ENCODE measurements around the gene FYTTD1.

The FYTTD1 gene

DNA sequence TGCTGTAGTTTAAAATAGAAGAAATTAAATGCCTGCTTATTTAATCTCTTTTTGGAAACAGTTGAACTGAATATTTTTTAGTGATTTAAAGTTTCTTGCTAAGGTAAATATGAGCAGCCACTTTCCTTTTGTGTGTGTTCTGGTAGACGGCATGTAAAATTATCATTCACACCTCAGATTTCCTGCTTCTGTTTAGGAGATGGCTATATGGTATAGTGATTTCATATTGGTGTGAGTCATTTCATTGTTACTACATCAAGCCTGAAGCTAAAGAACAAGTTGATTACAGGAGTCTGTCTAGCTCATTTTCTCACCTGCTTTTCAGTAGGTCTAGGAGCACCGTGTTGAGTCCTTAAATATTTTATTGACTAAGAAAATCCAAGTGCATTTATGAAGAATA lies 43.6 kb downstream of the FYTTD1 start:
- no peaks in the 10 kb centered on the region for H3K27me3 Mint-ChIP-seq
- H3K36me3 Mint-ChIP-seq (ENCODE audit: low read depth): peaks cover 8% of the 10 kb centered on the region
- H3K27ac Mint-ChIP-seq: peak overlapping the region; percentile 61
- peaks cover 57% of the 10 kb centered on the region for H3K4me1 Mint-ChIP-seq (ENCODE audit: low read depth)
- H3K4me3 Mint-ChIP-seq: peak overlapping the region; percentile 72
- no peaks in the 10 kb centered on the region for H3K9me3 Mint-ChIP-seq

DNA sequence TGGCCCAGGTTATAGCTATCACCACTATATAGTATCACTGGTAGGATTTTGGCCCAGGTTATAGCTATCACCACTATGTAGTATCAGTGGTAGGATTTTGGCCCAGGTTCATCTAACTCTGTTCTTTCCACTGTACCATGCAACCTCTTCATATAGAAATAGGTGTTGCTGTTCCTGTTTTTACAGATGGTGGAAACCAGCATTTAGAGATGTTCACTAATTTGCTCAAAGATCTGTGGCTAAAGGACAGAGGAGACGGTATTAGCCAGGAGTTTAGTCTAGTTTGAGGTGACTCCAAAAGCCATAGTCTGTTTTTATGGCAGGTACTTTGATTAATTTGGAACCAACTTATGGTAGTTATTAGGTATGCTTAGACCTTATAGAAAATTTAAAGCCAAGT lies 44.4 kb downstream of the FYTTD1 start:
- H3K4me1 Mint-ChIP-seq (ENCODE audit: low read depth): peaks cover 66% of the 10 kb centered on the region
- no peaks in the 10 kb centered on the region for H3K27me3 Mint-ChIP-seq
- no peak overlapping the region for H3K27ac Mint-ChIP-seq
- H3K4me3 Mint-ChIP-seq: no peak overlapping the region
- H3K36me3 Mint-ChIP-seq (ENCODE audit: low read depth): peaks cover 8% of the 10 kb centered on the region
- H3K9me3 Mint-ChIP-seq: no peaks in the 10 kb centered on the region

DNA sequence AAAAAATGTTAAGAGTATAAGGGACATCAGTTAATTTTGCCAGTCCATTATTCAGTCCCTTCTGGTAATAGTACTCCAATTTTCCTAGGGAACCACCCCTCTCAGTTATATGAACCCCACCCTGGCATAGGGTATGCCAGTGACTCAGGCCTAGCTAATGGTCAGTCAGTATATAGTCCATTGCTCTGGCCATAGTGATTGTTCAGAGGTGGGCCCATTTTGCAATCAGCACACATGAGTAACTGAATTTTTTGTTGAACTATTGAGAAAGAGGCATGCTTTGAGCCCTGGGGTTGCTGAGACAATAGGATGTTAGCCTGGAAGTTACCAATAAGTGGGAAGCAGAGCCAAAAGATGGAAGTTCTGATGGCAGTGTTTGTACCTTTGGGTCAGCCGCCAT lies 45.5 kb downstream of the FYTTD1 start:
- no peaks in the 10 kb centered on the region for H3K27me3 Mint-ChIP-seq
- H3K9me3 Mint-ChIP-seq: no peaks in the 10 kb centered on the region
- peaks cover 4% of the 10 kb centered on the region for H3K36me3 Mint-ChIP-seq (ENCODE audit: low read depth)
- no peak overlapping the region for H3K4me3 Mint-ChIP-seq
- H3K27ac Mint-ChIP-seq: no peak overlapping the region
- peaks cover 67% of the 10 kb centered on the region for H3K4me1 Mint-ChIP-seq (ENCODE audit: low read depth)

DNA sequence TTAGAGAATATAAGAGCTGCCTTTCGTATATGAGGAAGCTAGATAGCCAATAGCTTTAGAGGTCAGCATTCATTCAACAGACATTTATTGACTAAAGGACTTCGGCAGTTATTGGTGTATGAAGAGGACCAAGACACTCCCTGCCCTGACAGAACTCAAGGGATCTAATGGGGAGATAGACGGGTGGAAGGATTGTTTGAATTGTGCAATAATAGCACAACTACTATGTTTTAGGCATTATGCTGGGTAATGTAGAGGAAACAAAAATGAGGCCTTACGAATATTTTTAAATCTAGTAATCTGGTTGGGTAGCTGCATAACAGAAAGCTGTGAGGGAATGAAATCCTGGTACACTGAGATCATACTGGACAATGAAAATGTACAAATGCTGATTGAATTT lies 46.4 kb downstream of the FYTTD1 start:
- H3K4me1 Mint-ChIP-seq (ENCODE audit: low read depth): peaks cover 69% of the 10 kb centered on the region
- no peaks in the 10 kb centered on the region for H3K9me3 Mint-ChIP-seq
- peaks cover 4% of the 10 kb centered on the region for H3K36me3 Mint-ChIP-seq (ENCODE audit: low read depth)
- H3K4me3 Mint-ChIP-seq: no peak overlapping the region
- no peaks in the 10 kb centered on the region for H3K27me3 Mint-ChIP-seq
- no peak overlapping the region for H3K27ac Mint-ChIP-seq

DNA sequence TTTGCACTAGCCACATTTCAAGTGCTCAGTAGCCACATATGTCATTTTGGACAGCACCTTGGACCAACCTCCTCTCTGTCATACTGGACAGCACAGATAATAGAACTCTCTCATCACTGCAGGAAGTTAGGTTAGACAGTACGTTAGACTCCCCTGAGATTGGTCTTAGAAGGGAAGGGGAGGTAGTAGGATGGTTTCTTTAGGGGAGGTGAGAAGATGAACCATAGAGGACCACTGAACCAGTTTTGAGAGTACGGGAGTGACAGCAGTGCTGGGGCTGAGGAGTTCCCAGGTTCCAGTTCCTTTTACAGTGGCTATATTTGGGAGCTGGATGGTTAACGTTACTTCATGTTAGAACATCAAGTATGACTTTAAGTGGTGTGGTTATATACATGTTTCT lies 49.2 kb downstream of the FYTTD1 start:
- Mint-ChIP-seq H3K27ac (no peak overlapping the region), H3K9me3 (no peaks in the 10 kb centered on the region), H3K4me1 (ENCODE audit: low read depth) (peaks cover 83% of the 10 kb centered on the region), H3K27me3 (no peaks in the 10 kb centered on the region), H3K36me3 (ENCODE audit: low read depth) (peaks cover 4% of the 10 kb centered on the region), H3K4me3 (no peak overlapping the region)

DNA sequence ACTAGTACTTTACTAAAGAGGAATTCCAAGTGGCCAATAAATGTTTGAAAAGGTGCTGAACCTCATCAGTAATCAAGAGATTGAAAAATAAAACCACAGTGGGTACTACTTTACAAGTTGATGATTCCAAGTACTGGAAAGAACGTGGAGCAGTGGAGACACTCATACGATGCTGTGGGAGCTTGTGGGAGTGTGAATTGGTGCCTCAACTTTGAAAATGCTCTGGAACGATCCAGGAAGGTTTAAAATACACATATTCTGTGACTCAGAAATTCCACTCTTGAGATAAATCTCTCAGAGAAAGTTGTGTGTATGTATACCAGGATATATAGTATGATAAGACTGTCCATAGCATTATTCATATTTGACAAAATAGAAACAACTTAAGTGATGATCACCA lies 50.7 kb downstream of the FYTTD1 start:
- Mint-ChIP-seq H3K36me3 (ENCODE audit: low read depth) (peaks cover under 1% of the 10 kb centered on the region), H3K4me3 (no peak overlapping the region), H3K9me3 (no peaks in the 10 kb centered on the region), H3K27me3 (no peaks in the 10 kb centered on the region), H3K27ac (peak overlapping the region; percentile 37), H3K4me1 (ENCODE audit: low read depth) (peaks cover 70% of the 10 kb centered on the region)

DNA sequence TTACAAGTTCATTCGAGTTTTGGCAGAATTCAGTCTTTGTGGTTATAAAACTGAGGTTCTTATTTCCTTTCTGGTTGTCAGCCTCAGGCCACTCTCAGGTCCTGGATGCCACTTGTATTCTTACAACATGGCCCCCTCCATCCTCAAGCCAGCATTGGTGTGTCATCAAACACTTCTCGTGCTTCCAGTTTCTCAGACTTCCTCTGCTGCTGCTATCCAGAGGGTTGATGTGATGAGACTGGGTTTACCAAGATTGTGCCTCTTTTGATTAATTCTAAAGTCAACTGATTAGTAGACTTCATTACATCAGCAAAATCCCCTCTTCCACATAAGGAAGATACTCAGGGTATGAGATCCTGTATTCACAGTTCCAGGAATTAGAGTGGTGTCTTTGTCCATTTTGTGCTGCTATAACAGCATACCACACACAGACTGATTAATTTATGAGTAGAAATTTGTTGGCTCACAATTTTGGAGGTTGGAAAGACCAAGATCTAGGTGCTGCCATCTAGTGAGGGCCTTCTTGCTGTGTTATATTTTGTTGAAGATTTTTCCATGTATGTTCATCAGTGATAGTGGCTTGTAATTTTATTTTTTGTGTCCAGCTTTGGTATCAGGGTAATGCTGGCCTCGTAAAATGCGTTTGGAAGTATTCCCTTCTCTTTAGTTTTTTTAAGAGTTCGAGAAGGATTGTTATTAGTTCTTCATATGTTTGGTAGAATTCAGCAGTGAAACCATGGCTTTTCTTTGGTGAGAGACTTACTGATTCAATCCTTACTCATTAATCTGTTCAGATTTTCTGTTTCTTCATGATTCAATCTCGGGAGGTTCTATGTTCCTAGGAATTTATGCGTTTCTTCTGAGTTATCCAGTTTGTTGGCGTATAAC lies 52.5 kb downstream of the FYTTD1 start:
- no peak overlapping the region for H3K4me3 Mint-ChIP-seq
- H3K9me3 Mint-ChIP-seq: no peaks in the 10 kb centered on the region
- H3K36me3 Mint-ChIP-seq (ENCODE audit: low read depth): no peaks in the 10 kb centered on the region
- H3K27me3 Mint-ChIP-seq: no peaks in the 10 kb centered on the region
- peak overlapping the region; percentile 64 for H3K27ac Mint-ChIP-seq
- peaks cover 57% of the 10 kb centered on the region for H3K4me1 Mint-ChIP-seq (ENCODE audit: low read depth)

DNA sequence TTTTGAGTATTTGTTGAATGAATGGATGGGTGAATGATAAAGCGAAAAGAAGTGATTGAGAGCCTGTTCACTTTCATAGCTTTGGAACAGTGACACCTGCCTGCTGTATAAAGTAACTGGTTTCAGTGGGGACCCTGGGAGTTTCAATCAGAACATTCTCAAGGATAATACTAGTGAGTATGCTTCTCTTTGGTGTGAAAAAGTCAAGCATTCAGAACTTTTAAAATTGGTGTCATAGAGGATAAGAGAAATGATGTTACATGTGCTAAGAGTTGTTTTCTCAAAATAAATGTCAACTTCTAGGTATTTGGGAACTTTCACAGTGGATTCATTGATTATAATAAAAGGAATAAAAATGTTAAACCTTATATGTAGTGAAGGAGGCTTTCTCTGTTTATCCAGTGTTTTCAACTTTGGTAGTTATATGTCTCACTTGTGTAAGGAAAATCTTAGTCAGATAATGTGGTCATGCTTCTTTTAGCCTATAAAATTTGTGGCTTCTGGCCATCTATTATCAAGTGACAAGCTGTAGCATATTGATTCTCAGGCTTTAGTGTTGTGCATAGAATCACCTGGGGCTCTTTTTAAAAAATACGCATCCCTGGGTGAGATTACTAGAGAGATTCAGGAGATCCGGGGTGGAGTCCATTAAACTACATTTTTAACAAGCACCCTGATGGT lies 53.2 kb downstream of the FYTTD1 start:
- Mint-ChIP-seq H3K4me1 (ENCODE audit: low read depth) (peaks cover 56% of the 10 kb centered on the region), H3K4me3 (no peak overlapping the region), H3K27me3 (no peaks in the 10 kb centered on the region), H3K9me3 (no peaks in the 10 kb centered on the region), H3K36me3 (ENCODE audit: low read depth) (peaks cover 5% of the 10 kb centered on the region), H3K27ac (no peak overlapping the region)

DNA sequence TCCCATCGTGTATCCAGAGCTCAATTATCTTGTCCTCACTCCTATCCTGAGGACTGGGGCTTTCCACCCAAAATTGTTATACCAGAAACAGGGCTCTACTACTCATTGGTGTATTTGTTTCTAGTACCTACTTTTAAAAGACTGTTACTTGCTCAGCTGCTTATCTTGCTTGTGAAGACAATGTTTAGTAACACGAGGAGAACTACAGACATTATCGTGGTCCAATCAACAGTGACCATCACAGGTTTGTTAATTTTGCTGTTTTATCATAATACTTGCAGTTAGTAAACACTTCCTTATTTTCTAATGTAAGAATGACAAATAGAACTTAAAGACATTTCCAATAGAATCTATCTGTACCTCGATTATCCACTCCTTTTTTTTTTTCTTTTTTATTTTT lies 54.8 kb downstream of the FYTTD1 start:
- H3K27ac Mint-ChIP-seq: no peak overlapping the region
- no peaks in the 10 kb centered on the region for H3K27me3 Mint-ChIP-seq
- no peak overlapping the region for H3K4me3 Mint-ChIP-seq
- peaks cover 57% of the 10 kb centered on the region for H3K4me1 Mint-ChIP-seq (ENCODE audit: low read depth)
- no peaks in the 10 kb centered on the region for H3K9me3 Mint-ChIP-seq
- peaks cover 5% of the 10 kb centered on the region for H3K36me3 Mint-ChIP-seq (ENCODE audit: low read depth)

DNA sequence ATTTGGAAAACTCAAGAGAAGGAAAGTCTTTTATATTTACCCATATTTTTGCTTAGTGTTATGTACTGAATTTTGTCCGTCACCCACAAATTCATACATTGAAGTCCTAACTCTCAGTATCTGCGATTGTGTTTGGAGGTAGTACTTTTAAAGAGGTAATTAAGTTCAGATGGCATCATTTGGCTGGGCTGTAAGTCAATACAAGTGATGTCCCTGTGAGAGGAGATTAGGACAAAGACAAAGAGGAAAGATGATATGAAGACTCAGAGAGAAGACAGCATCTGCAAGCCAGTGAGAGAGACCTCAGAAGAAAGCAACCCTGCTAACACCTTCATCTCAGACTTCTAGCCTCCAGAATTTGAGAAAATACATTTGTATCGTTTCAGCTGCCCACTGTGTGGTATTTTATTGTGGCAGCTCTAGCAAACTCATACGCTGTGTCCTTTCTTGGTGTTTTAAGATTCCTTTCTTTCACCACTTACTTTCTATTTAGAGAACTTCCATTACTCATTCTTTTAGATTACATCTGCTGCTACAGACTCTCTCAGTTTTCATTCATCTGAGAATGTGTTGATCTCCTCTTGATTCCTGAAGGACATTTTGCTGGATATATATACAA lies 58.4 kb downstream of the FYTTD1 start:
- H3K27ac Mint-ChIP-seq: peak overlapping the region; percentile 57

DNA sequence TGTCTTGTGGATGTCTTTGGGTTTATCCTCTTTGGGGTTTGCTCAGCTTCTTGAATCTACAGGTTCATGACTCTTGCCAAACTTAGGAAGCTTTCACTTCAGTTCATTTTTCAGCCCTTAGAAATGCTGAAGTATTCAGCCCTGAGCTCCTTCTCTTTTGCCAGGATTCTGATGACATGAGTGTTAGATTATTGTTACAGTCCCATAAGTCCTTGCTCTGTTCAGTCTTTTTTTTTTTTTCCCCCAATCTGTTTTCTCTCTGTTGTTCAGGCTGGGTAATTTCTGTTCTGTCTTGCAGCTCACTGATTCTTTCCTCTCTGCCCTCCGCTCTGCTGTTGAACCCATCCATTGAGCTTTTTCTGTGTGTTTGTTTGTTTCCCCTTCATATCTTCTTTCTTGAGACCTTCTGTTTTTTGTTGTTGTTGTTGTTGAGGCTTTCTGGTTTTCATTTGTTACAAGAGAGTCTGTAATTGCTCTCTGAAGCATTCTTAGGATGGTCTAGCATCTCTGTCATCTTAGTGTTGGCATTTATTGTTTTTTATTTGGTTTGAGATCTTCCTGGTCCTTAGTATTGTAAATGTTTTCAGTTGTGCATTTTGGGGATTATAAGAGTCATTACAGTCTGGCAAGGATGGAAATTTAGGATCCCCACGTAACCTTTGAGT lies 59.8 kb downstream of the FYTTD1 start:
- Mint-ChIP-seq H3K4me1 (ENCODE audit: low read depth) (peaks cover 40% of the 10 kb centered on the region), H3K36me3 (ENCODE audit: low read depth) (peaks cover 13% of the 10 kb centered on the region), H3K4me3 (no peak overlapping the region), H3K27ac (peak overlapping the region; percentile 29), H3K9me3 (no peaks in the 10 kb centered on the region), H3K27me3 (no peaks in the 10 kb centered on the region)

More for the DNA sequence above, 58.4 kb downstream of the FYTTD1 start:
- no peaks in the 10 kb centered on the region for H3K27me3 Mint-ChIP-seq
- no peaks in the 10 kb centered on the region for H3K9me3 Mint-ChIP-seq
- H3K36me3 Mint-ChIP-seq (ENCODE audit: low read depth): peaks cover 5% of the 10 kb centered on the region
- peaks cover 40% of the 10 kb centered on the region for H3K4me1 Mint-ChIP-seq (ENCODE audit: low read depth)
- no peak overlapping the region for H3K4me3 Mint-ChIP-seq

DNA sequence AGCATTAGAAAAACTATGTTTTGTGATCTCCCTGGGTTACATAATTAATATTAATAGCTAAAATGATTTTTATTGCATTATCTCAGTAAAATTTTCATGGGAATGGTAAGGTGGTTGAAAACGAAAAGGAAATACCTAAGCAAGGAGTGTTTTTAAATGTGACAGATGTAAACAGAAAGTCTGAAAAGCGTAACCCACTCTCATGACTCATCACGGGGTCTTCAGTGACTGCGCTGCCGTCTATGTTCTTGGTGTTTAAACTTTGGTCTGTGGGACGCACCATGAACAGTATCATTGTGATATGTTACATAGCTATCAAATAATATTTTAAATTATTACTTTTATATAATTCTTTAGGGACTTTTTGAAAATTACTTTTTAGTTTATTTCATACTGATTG lies 61.2 kb downstream of the FYTTD1 start:
- peaks cover 40% of the 10 kb centered on the region for H3K4me1 Mint-ChIP-seq (ENCODE audit: low read depth)
- no peaks in the 10 kb centered on the region for H3K9me3 Mint-ChIP-seq
- no peak overlapping the region for H3K4me3 Mint-ChIP-seq
- no peak overlapping the region for H3K27ac Mint-ChIP-seq
- H3K36me3 Mint-ChIP-seq (ENCODE audit: low read depth): peaks cover 13% of the 10 kb centered on the region
- H3K27me3 Mint-ChIP-seq: no peaks in the 10 kb centered on the region

DNA sequence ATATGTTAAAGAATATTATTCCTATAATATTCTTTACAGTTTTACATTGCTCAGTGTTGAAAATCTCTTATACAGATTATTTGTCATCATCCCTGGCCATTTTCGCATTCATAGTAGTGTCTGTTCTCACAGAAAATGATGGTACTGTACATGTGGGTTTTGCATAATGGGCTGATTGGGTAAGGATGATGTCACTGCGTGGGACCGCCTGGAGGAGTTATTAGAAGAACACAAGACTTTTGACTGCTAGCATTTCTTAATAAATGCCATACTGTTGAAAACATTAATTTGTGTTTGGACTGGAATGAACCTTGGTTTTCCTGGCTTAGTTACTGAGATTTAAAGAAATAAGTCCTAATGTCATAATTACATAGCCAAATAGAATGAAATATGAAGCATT lies 61.7 kb downstream of the FYTTD1 start:
- Mint-ChIP-seq H3K9me3 (no peaks in the 10 kb centered on the region), H3K27ac (no peak overlapping the region), H3K36me3 (ENCODE audit: low read depth) (peaks cover 13% of the 10 kb centered on the region), H3K4me1 (ENCODE audit: low read depth) (peaks cover 40% of the 10 kb centered on the region), H3K4me3 (no peak overlapping the region), H3K27me3 (no peaks in the 10 kb centered on the region)

DNA sequence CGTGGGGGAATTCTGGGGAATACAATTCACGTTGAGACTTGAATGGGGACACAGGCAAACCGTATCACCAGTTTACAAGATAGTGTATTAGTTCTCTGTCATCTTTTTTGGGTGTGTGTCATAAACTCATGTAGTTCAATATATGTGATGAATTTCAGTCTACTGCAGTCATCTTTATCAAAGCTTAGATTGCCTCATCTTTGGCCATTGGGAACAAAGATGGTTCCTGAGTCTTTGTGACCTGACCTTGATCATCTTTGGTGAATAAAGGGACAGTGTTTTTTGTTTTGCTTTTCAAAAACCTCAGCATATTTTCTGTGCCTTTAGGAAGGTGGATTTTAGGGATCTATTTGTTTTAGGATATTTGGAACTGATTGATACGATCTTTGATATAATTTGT lies 64.7 kb downstream of the FYTTD1 start:
- H3K27me3 Mint-ChIP-seq: no peaks in the 10 kb centered on the region
- no peak overlapping the region for H3K4me3 Mint-ChIP-seq
- peaks cover 22% of the 10 kb centered on the region for H3K4me1 Mint-ChIP-seq (ENCODE audit: low read depth)
- H3K27ac Mint-ChIP-seq: no peak overlapping the region
- H3K36me3 Mint-ChIP-seq (ENCODE audit: low read depth): peaks cover 9% of the 10 kb centered on the region
- no peaks in the 10 kb centered on the region for H3K9me3 Mint-ChIP-seq
